ENCODE results near the gene POLR2J.

POLR2J gene

GRCh38 chr7:102436118-102436517, 42.6 kb downstream of the POLR2J start:
- DNase-seq (ENCODE audit: low spot score) = no peak

- DNase-seq (ENCODE audit: low spot score) = no peak
These were observed 44.7 kb downstream of the POLR2J start for GRCh38 chr7:102434039-102434486.

GRCh38 chr7:102433219-102434038, 45.3 kb downstream of the POLR2J start, which contains the start of gene ORAI2:
ORAI2 (plus strand) TSS chr7:102433575; CDS start chr7:102438957, 5,382 bp downstream.
- DNase-seq (ENCODE audit: low spot score) = peak; percentile 60

GRCh38 chr7:102432442-102433218, 46.1 kb downstream of the POLR2J start:
- no peak for DNase-seq (ENCODE audit: low spot score)

GRCh38 chr7:102431617-102432298, 47.0 kb downstream of the POLR2J start:
- peak; percentile 35 for DNase-seq (ENCODE audit: low spot score)

- DNase-seq (ENCODE audit: low spot score) = no peak
These were observed 49.4 kb downstream of the POLR2J start for GRCh38 chr7:102429141-102429899.

- no peak for DNase-seq (ENCODE audit: low spot score)
These were observed 51.7 kb downstream of the POLR2J start for GRCh38 chr7:102427019-102427405.

GRCh38 chr7:102426268-102427018, 52.3 kb downstream of the POLR2J start:
- DNase-seq (ENCODE audit: low spot score) = peak; percentile 62

GRCh38 chr7:102425639-102426267, 53.0 kb downstream of the POLR2J start:
- peak; percentile 50 for DNase-seq (ENCODE audit: low spot score)

GRCh38 chr7:102424787-102425218, 53.9 kb downstream of the POLR2J start:
- DNase-seq (ENCODE audit: low spot score) = peak; percentile 42

- DNase-seq (ENCODE audit: low spot score) = no peak
These were observed 54.6 kb downstream of the POLR2J start for GRCh38 chr7:102424129-102424551.
